Endothelial cell of umbilical vein (primary cell): ENCODE measurements around the gene CRACR2A. TPM values are rescaled to one million over a fixed set of nuclear protein-coding genes. Genes with fewer than 3 reads are reported as not detected.

Source experiments
- BruUV-seq: library from RNA; stranded (reverse); fragments of 400-500 nt; replicated peaks from 2 replicates; lab custom pipeline; 2021; lab: Mats Ljungman, UMichigan
- CTCF ChIA-PET: fragments of 300-600, 350-600 bp; sonication (Branson Sonifier 250); formaldehyde crosslinking; loops from one replicate; lab custom pipeline; 2021; ENCODE audit warnings: antibody characterized with exemption, inconsistent platforms; lab: Charles Lee
- POLR2A ChIA-PET: fragments of 300-600, 350-600 bp; sonication (Branson Sonifier 250); formaldehyde crosslinking; loops from one replicate; lab custom pipeline; 2021; ENCODE audit warnings: antibody characterized with exemption, inconsistent platforms; lab: Charles Lee
- DNase-seq: peaks from one replicate; pipeline ENCODE4 v3.0.0-alpha.2; 2011; ENCODE audit warnings: low read depth, low spot score
- FAIRE-seq: peaks from 2 replicates; lab custom pipeline; 2011; peaks lifted over from hg19 to GRCh38; lab: Jason Lieb, UNC
- H2AFZ ChIP-seq: 2 replicates; pipeline ENCODE4 v1.6.0; 2012; ENCODE audit warnings: low read depth, low read length, control low read depth, inconsistent platforms
- H3K27ac ChIP-seq: 2 replicates; pipeline ENCODE4 v1.5.1; 2011; ENCODE audit warnings: low read depth, mild to moderate bottlenecking, control low read depth, low read length, moderate library complexity; ENCODE audit not compliant: insufficient read depth
- H3K27me3 ChIP-seq, 2 experiments: 2 replicates each; pipeline versions ENCODE4 v1.6.0 to v1.6.1; 2011; ENCODE audit warnings: low read length in 2 of 2, mixed read lengths in 1 of 2; ENCODE audit not compliant: control insufficient read depth in 2 of 2, insufficient read depth in 2 of 2
- H3K36me3 ChIP-seq, 2 experiments: 2 replicates in 1 of 2; 3 replicates in 1 of 2; pipeline ENCODE4 v1.5.1; 2011; ENCODE audit warnings: low read length in 2 of 2, mild to moderate bottlenecking in 1 of 2, moderate library complexity in 1 of 2; ENCODE audit not compliant: control insufficient read depth in 2 of 2, insufficient read depth in 2 of 2; ENCODE audit errors: extremely low read depth in 1 of 2
- H3K4me1 ChIP-seq: 3 replicates; pipeline ENCODE4 v1.5.1; 2011; ENCODE audit warnings: mild to moderate bottlenecking, low read length; ENCODE audit not compliant: control insufficient read depth, insufficient read depth; ENCODE audit errors: extremely low read depth
- H3K4me2 ChIP-seq: 2 replicates; pipeline ENCODE4 v1.6.1; 2011; ENCODE audit warnings: low read length, control low read depth, mixed read lengths; ENCODE audit not compliant: insufficient read depth
- H3K4me3 ChIP-seq, 3 experiments: fragments of 200-600 bp in 1 of 3; sonication (generic), shearing (Covaris generic) in 1 of 3; replicated peaks in 1 of 3; 2 replicates each; pipeline ENCODE4 v1.5.1; 2011 to 2016; ENCODE audit warnings: control low read depth in 3 of 3, low read length in 3 of 3, mild to moderate bottlenecking in 2 of 3, inconsistent platforms in 1 of 3, low read depth in 1 of 3, moderate library complexity in 1 of 3; ENCODE audit not compliant: insufficient read depth in 1 of 3
- H3K79me2 ChIP-seq: 2 replicates; pipeline ENCODE4 v1.6.0; 2012; ENCODE audit warnings: low read length, inconsistent platforms; ENCODE audit not compliant: control insufficient read depth, insufficient read depth
- H3K9ac ChIP-seq: replicated peaks from 2 replicates; pipeline ENCODE3; 2011; ENCODE audit warnings: low read length, control low read depth; ENCODE audit not compliant: insufficient read depth; ENCODE audit errors: extremely low read depth
- H3K9me1 ChIP-seq: replicated peaks from 3 replicates; pipeline ENCODE4 v1.6.0; 2011; ENCODE audit warnings: mild to moderate bottlenecking, low read length; ENCODE audit not compliant: control insufficient read depth, insufficient read depth; ENCODE audit errors: extremely low read depth
- H3K9me3 ChIP-seq: replicated peaks from 2 replicates; pipeline ENCODE4 v1.5.1; 2012; ENCODE audit warnings: low read length, inconsistent platforms; ENCODE audit not compliant: control insufficient read depth, insufficient read depth
- H4K20me1 ChIP-seq: replicated peaks from 2 replicates; pipeline ENCODE3; 2011; ENCODE audit warnings: mild to moderate bottlenecking, low read length; ENCODE audit not compliant: control insufficient read depth, insufficient read depth; ENCODE audit errors: extremely low read depth
- EZH2 ChIP-seq: IDR thresholded peaks from 2 replicates; pipeline ENCODE4 v1.6.1; 2012; ENCODE audit warnings: borderline replicate concordance, low read depth, mild to moderate bottlenecking, moderate library complexity, low read length, inconsistent platforms; ENCODE audit not compliant: severe bottlenecking
- FOS ChIP-seq: IDR thresholded peaks from 2 replicates; pipeline ENCODE4 v1.6.1; 2011; ENCODE audit warnings: mild to moderate bottlenecking, low read length, moderate library complexity, borderline replicate concordance; ENCODE audit not compliant: insufficient read depth
- GATA2 ChIP-seq: IDR thresholded peaks from 2 replicates; pipeline ENCODE4 v1.7.0; 2011; ENCODE audit warnings: low read depth, mild to moderate bottlenecking, moderate library complexity, mixed read lengths, low read length; ENCODE audit not compliant: insufficient read length, insufficient read depth
- JUN ChIP-seq: IDR thresholded peaks from 2 replicates; pipeline ENCODE4 v1.6.1; 2011; ENCODE audit warnings: borderline replicate concordance, low read depth; ENCODE audit not compliant: insufficient read length, insufficient read depth
- MYC ChIP-seq: IDR thresholded peaks from one replicate; pipeline ENCODE4 v1.6.1; 2011; ENCODE audit warnings: mild to moderate bottlenecking, low read depth, low read length
- POLR2A ChIP-seq: IDR thresholded peaks from 2 replicates; pipeline ENCODE4 v1.6.1; 2012; ENCODE audit warnings: low read depth, mild to moderate bottlenecking, control low read depth, low read length
- POLR2AphosphoS5 ChIP-seq: IDR thresholded peaks from 2 replicates; pipeline ENCODE4 v1.6.1; 2012; ENCODE audit warnings: low read depth, mild to moderate bottlenecking, control low read depth, low read length, moderate library complexity; ENCODE audit not compliant: insufficient read depth
- dilution Hi-C: fragments of 300-500 bp; cut with MboI; formaldehyde crosslinking; loops from one replicate; pipeline ENCODE4 v1.15.0; 2019; ENCODE audit warnings: low sequenced_read_pairs; ENCODE audit not compliant: extremely low pct_ligation_motif_present
- intact Hi-C: fragments of 100-400 bp; cut with micrococcal nuclease; formaldehyde crosslinking; loops from one replicate; pipeline ENCODE4 v1.10.0; 2022
- polyA plus RNA-seq, 4 experiments: library from polyadenylated mRNA; depleted of rRNA in 3 of 4; stranded (reverse) in 3 of 4; unstranded in 1 of 4; fragments of >200 nt; gene quantifications; 2 replicates each; pipeline versions ENCODE4 v1.2.1 to v1.2.3, GENCODE V29; 2011 to 2012; ENCODE audit warnings: missing spikeins in 1 of 4
- total RNA-seq: library from RNA; stranded (reverse); gene quantifications from 2 replicates; pipeline ENCODE4 v1.2.3, GENCODE V29; 2021
- TF ChIP-seq, protein P1 (sequence below): IDR thresholded peaks from 2 replicates; pipeline ENCODE4 v1.6.1; 2011; ENCODE audit not compliant: insufficient read depth, insufficient read length
- TF ChIP-seq, protein P2 (sequence below), 2 donors: IDR thresholded peaks; 1 replicate in 1 of 2; 2 replicates in 1 of 2; pipeline ENCODE4 v1.5.1; 2011; ENCODE audit warnings: low read length in 2 of 2, mild to moderate bottlenecking in 2 of 2, moderate library complexity in 2 of 2, control low read depth in 1 of 2, inconsistent platforms in 1 of 2, low read depth in 1 of 2; ENCODE audit not compliant: insufficient read depth in 1 of 2; ENCODE audit errors: extremely low read depth in 1 of 2

CRACR2A gene
- total and polyA plus RNA-seq, 2 donors (not counting 3 experiments of a cell fraction or from before 2014, with no cell fraction given), result 4.4 to 15.9 TPM

DNA sequence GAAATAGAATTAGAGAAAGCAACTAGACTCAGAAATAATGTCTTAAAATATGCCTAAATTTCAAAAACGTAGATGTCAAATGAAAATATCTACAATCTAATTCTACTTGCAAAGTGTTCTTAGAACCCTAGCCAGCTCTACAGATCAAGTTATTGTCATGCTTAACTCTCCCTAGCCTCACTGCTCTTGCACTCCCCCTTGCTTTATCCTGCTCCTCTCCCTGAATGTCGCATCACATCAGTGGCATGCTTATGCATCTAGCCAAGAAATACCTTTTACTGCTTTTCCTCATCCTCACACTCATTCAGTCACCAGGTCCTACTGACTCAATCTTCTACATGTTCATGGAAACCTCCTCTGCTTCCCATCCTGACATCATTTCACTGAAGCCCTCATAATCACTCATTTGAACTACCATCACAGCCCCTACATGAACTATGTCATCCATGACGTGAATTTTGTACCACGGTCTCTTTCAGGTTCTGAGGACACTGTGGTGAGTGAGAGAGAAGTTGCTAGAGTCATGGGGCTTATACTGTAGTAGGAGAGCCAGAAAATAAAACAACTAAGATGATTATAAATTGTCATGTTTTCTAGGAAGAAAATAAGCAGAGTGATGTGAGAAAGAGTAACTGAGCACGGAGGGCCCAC lies 22.6 kb upstream of the CRACR2A start:
- Histone ChIP-seq H3K9ac (no peak overlapping the region), H4K20me1 (no peaks in the 10 kb centered on the region), H3K36me3 (no peaks in the 10 kb centered on the region), H3K9me3 (no peaks in the 10 kb centered on the region), H3K9me1 (no peaks in the 10 kb centered on the region), H3K4me1 (peaks cover 8% of the 10 kb centered on the region), H3K79me2 (no peaks in the 10 kb centered on the region), H3K27me3 (peaks cover 10 to 13% of the 10 kb centered on the region in 2 experiments), H3K27ac (no peak overlapping the region), H2AFZ (no peak overlapping the region), H3K4me2 (no peak overlapping the region), H3K4me3 (no peak overlapping the region)
- DNase-seq, result no peak
- FAIRE-seq, result no peak
- dilution Hi-C loops, result no loop called here
- CTCF ChIA-PET, result interaction anchor here (1.1 to 4.1 kb wide), 4 partner anchors 28 to 475 kb away, joined by 3 to 59 read pairs (median 30); no protein-coding TSS in a partner anchor
- POLR2A ChIA-PET, result no interaction called here
- intact Hi-C loops, result loop anchor here (10.0 kb wide), 1 partner anchor 281 kb away; the partner anchor contains the start of gene PRMT8
- BruUV-seq, result no TSS peak
- TF ChIP-seq POLR2A (no peak), MYC (no peak), GATA2 (no peak), POLR2AphosphoS5 (no peak), EZH2 (no peak), JUN (no peak), FOS (no peak)
- TF ChIP-seq, protein P1, sequence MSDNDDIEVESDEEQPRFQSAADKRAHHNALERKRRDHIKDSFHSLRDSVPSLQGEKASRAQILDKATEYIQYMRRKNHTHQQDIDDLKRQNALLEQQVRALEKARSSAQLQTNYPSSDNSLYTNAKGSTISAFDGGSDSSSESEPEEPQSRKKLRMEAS, result no peak
- TF ChIP-seq, protein P2, sequence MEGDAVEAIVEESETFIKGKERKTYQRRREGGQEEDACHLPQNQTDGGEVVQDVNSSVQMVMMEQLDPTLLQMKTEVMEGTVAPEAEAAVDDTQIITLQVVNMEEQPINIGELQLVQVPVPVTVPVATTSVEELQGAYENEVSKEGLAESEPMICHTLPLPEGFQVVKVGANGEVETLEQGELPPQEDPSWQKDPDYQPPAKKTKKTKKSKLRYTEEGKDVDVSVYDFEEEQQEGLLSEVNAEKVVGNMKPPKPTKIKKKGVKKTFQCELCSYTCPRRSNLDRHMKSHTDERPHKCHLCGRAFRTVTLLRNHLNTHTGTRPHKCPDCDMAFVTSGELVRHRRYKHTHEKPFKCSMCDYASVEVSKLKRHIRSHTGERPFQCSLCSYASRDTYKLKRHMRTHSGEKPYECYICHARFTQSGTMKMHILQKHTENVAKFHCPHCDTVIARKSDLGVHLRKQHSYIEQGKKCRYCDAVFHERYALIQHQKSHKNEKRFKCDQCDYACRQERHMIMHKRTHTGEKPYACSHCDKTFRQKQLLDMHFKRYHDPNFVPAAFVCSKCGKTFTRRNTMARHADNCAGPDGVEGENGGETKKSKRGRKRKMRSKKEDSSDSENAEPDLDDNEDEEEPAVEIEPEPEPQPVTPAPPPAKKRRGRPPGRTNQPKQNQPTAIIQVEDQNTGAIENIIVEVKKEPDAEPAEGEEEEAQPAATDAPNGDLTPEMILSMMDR (IDR thresholded peaks at IDR 0.05; ENCODE audit: extremely low read depth in 1 of 2, insufficient read depth in 1 of 2, low read depth in 1 of 2, low read length in 2 of 2), result no peak
